Naive thymus-derived CD4-positive, alpha-beta T cell (primary cell): ENCODE measurements around the gene WSCD2. TPM values are rescaled to one million over a fixed set of nuclear protein-coding genes. Genes with fewer than 3 reads are reported as not detected.

ENCODE experiments used
- ATAC-seq: fragments of 150-1000 bp; cut with Tn5 transposase; 2 replicates; pipeline ENCODE4 v1.10.0; 2021; ENCODE audit warnings: mild to moderate bottlenecking, moderate library complexity
- CTCF ChIA-PET: fragments of 350-600 bp; sonication (Branson Sonifier 250); formaldehyde crosslinking; loops from one replicate; lab custom pipeline; 2021; ENCODE audit warnings: antibody characterized with exemption; lab: Charles Lee
- POLR2A ChIA-PET: fragments of 350-600 bp; sonication (Branson Sonifier 250); formaldehyde crosslinking; loops from one replicate; lab custom pipeline; 2021; ENCODE audit warnings: antibody characterized with exemption, inconsistent platforms; lab: Charles Lee
- DNase-seq, 9 donors: peaks; one replicate each; pipeline versions ENCODE4 v3.0.0 to v3.0.0-alpha.2; 2020 to 2022; ENCODE audit warnings: mixed read lengths in 1 of 9
- H3K27ac ChIP-seq: one replicate; pipeline ENCODE4 v1.7.0; 2013; ENCODE audit warnings: mild to moderate bottlenecking, low read depth, low read length, moderate library complexity
- H3K27me3 ChIP-seq, 2 donors: one replicate each; pipeline ENCODE4 v1.7.0; 2013; ENCODE audit warnings: low read length in 2 of 2, mild to moderate bottlenecking in 2 of 2, moderate library complexity in 2 of 2; ENCODE audit not compliant: control insufficient read depth in 2 of 2, insufficient read depth in 2 of 2
- H3K36me3 ChIP-seq, 3 experiments: 1 replicate in 2 of 3; 2 replicates in 1 of 3; pipeline ENCODE4 v1.7.0; 2013; ENCODE audit warnings: low read length in 3 of 3, mild to moderate bottlenecking in 3 of 3, moderate library complexity in 1 of 3; ENCODE audit not compliant: insufficient read depth in 3 of 3, control insufficient read depth in 2 of 3
- H3K4me1 ChIP-seq, 2 donors: one replicate each; pipeline ENCODE4 v1.7.0; 2013; ENCODE audit warnings: low read length in 2 of 2, mild to moderate bottlenecking in 2 of 2, moderate library complexity in 1 of 2; ENCODE audit not compliant: control insufficient read depth in 2 of 2, insufficient read depth in 2 of 2
- H3K4me3 ChIP-seq: 2 replicates; pipeline ENCODE4 v1.7.0; 2013; ENCODE audit warnings: mild to moderate bottlenecking, low read length
- H3K9me3 ChIP-seq, 3 experiments: 1 replicate in 2 of 3; 2 replicates in 1 of 3; pipeline ENCODE4 v1.7.0; 2013; ENCODE audit warnings: low read length in 3 of 3; ENCODE audit not compliant: control insufficient read depth in 2 of 3
- H3K27ac Mint-ChIP-seq, 9 donors: one replicate each; pipeline ENCODE4 v1.8.0; 2020 to 2022; ENCODE audit warnings: mixed read lengths in 9 of 9, mild to moderate bottlenecking in 8 of 9, moderate library complexity in 5 of 9, inconsistent platforms in 2 of 9
- H3K27me3 Mint-ChIP-seq, 5 donors: one replicate each; pipeline ENCODE4 v1.8.0; 2021 to 2022; ENCODE audit warnings: mixed read lengths in 5 of 5, mild to moderate bottlenecking in 1 of 5
- H3K36me3 Mint-ChIP-seq, 5 donors: one replicate each; pipeline ENCODE4 v1.8.0; 2020 to 2022; ENCODE audit warnings: mixed read lengths in 5 of 5, mild to moderate bottlenecking in 3 of 5, inconsistent platforms in 1 of 5
- H3K4me1 Mint-ChIP-seq, 7 donors: one replicate each; pipeline ENCODE4 v1.8.0; 2020 to 2022; ENCODE audit warnings: mixed read lengths in 7 of 7, mild to moderate bottlenecking in 3 of 7, inconsistent platforms in 1 of 7
- H3K4me3 Mint-ChIP-seq, 10 donors: one replicate each; pipeline ENCODE4 v1.8.0; 2020 to 2022; ENCODE audit warnings: mild to moderate bottlenecking in 10 of 10, mixed read lengths in 10 of 10, moderate library complexity in 6 of 10, inconsistent platforms in 2 of 10
- H3K9me3 Mint-ChIP-seq, 11 donors: one replicate each; pipeline ENCODE4 v1.8.0; 2020 to 2022; ENCODE audit warnings: mixed read lengths in 11 of 11, mild to moderate bottlenecking in 4 of 11, inconsistent platforms in 1 of 11, moderate library complexity in 1 of 11
- intact Hi-C, 2 donors: fragments of 100-400 bp; cut with micrococcal nuclease; formaldehyde crosslinking; loops; one replicate each; pipeline ENCODE4 v1.15.1; 2023
- polyA plus RNA-seq, 2 donors: library from polyadenylated mRNA; unstranded; fragments of 300-500 nt; fragmentation: Illumina TruSeq; gene quantifications; one replicate each; pipeline ENCODE4 v1.2.3, GENCODE V29; 2021
- total RNA-seq, 6 experiments: library from RNA in 5 of 6; stranded (reverse) in 5 of 6; gene quantifications; 1 replicate in 5 of 6; 2 replicates in 1 of 6; pipeline ENCODE4 v1.2.3 and lab custom pipeline; 2021 to 2026

WSCD2 gene
- total and polyA plus RNA-seq, 7 experiments from 2014 or later: not detected

GRCh38 chr12:108125073-108125472 lies 4.0 kb upstream of the WSCD2 start:
- ChIA-PET POLR2A (no interaction called here), CTCF (no interaction called here)
- H3K4me1 Mint-ChIP-seq: peaks cover 0 to 6% (median 0%) of the 10 kb centered on the region in 7 donors
- peaks cover 0 to 5% (median 0%) of the 10 kb centered on the region in 5 donors for H3K36me3 Mint-ChIP-seq
- Histone ChIP-seq H3K36me3 (no peaks in the 10 kb centered on the region), H3K4me3 (no peak overlapping the region), H3K27ac (no peak overlapping the region), H3K27me3 (peaks cover 0 to 6% of the 10 kb centered on the region in 2 donors), H3K4me1 (no peaks in the 10 kb centered on the region), H3K9me3 (no peaks in the 10 kb centered on the region)
- peaks cover 2 to 31% (median 6%) of the 10 kb centered on the region in 11 donors for H3K9me3 Mint-ChIP-seq
- H3K4me3 Mint-ChIP-seq: no peak overlapping the region
- intact Hi-C loops: no loop called here
- H3K27ac Mint-ChIP-seq: no peak overlapping the region
- peaks cover 31 to 57% (median 49%) of the 10 kb centered on the region in 5 donors for H3K27me3 Mint-ChIP-seq
- no peak for ATAC-seq
- no peak for DNase-seq

DNA sequence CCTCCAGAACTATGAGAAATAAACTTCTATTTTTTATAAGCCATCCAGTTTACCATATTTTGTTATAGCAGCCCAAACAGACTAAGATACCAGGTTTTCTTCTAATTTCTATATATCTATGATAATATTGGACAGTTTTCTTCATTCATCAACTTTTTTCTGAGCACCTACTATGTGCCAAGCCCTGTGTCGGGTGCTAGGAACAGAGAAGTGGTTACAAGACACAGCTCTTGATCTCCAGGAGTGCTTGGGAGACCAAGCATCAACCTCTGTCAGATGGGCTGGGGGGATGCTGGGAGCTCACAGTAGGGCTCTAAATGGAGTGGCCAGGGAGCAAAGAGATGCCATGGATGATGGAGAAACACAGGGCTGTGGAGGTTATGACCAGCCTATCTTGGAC lies 2.9 kb upstream of the WSCD2 start:
- H3K27me3 Mint-ChIP-seq: peaks cover 41 to 59% (median 49%) of the 10 kb centered on the region in 5 donors
- no peak for DNase-seq
- peaks cover 0 to 5% (median 0%) of the 10 kb centered on the region in 5 donors for H3K36me3 Mint-ChIP-seq
- intact Hi-C loops: no loop called here
- CTCF ChIA-PET: no interaction called here
- POLR2A ChIA-PET: no interaction called here
- Histone ChIP-seq H3K27ac (no peak overlapping the region), H3K27me3 (peaks cover 0 to 6% of the 10 kb centered on the region in 2 donors), H3K9me3 (no peaks in the 10 kb centered on the region), H3K36me3 (no peaks in the 10 kb centered on the region), H3K4me1 (no peaks in the 10 kb centered on the region), H3K4me3 (no peak overlapping the region)
- peaks cover 0 to 31% (median 4%) of the 10 kb centered on the region in 11 donors for H3K9me3 Mint-ChIP-seq
- no peak overlapping the region for H3K27ac Mint-ChIP-seq
- ATAC-seq: no peak
- peak overlapping the region in 1 of 10 donors; percentile 8 for H3K4me3 Mint-ChIP-seq
- H3K4me1 Mint-ChIP-seq: peaks cover 0 to 6% (median 0%) of the 10 kb centered on the region in 7 donors

DNA sequence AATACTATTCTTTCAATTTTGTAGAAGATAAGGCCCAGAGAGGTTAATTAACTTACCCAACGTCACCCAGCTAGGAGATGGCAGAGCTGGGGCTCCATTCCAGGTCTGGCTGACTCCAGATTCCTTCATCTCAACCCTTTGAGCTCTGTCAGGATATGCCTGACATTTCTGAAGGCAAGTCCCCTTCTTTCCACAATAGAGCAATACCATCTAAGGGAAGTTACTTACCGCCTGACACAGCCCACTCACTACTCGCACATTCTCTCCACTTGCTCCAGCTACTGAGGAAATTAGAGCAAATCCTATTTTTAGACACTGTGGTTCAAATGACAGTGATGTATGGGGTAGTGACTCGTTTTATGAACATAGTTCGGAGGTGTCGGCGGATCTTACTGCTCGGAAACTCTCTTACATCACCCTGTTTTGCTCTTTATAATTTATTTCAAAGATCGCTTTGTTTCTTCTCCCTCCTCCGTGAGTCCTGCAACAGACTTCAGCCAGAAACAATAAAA lies 2.0 kb upstream of the WSCD2 start:
- POLR2A ChIA-PET: no interaction called here

DNA sequence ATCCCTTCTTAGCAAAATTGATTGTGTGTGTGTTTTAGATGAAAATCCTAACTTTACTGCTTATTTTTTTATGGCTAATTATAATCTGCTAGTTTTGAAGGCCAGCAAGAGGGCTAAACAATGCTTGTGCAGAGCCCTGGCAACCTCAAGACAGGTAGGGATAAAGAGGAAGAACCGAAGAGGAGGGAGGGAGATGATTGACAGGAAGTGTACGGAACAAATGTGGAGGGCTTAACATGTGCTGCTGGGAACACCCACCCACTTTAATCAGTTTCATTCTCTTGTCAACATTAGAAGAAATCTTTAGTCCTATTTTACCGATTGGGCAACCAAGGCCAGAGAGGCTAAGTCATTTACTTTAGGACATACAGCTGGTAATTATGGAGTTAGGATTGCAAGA lies 1.4 kb upstream of the WSCD2 start:
- ChIA-PET CTCF (no interaction called here), POLR2A (interaction anchor here (0.8 kb wide), 1 partner anchor 327 kb away, joined by 3 read pairs; no protein-coding TSS in a partner anchor)
- H3K27ac Mint-ChIP-seq: no peak overlapping the region
- intact Hi-C loops: no loop called here
- H3K9me3 Mint-ChIP-seq: peaks cover 0 to 29% (median 3%) of the 10 kb centered on the region in 11 donors
- ATAC-seq (no peak), DNase-seq (no peak)
- Histone ChIP-seq H3K27ac (no peak overlapping the region), H3K27me3 (peaks cover 0 to 6% of the 10 kb centered on the region in 2 donors), H3K4me1 (no peaks in the 10 kb centered on the region), H3K36me3 (no peaks in the 10 kb centered on the region), H3K4me3 (no peak overlapping the region), H3K9me3 (no peaks in the 10 kb centered on the region)
- H3K36me3 Mint-ChIP-seq: peaks cover 0 to 5% (median 0%) of the 10 kb centered on the region in 5 donors
- H3K27me3 Mint-ChIP-seq: peaks cover 54 to 72% (median 59%) of the 10 kb centered on the region in 5 donors
- H3K4me1 Mint-ChIP-seq: peaks cover 0 to 6% (median 0%) of the 10 kb centered on the region in 7 donors
- no peak overlapping the region for H3K4me3 Mint-ChIP-seq

More for the DNA sequence above, 2.0 kb upstream of the WSCD2 start:
- DNase-seq (no peak), ATAC-seq (no peak)
- Histone ChIP-seq H3K9me3 (no peaks in the 10 kb centered on the region), H3K36me3 (no peaks in the 10 kb centered on the region), H3K27ac (no peak overlapping the region), H3K4me3 (no peak overlapping the region), H3K4me1 (no peaks in the 10 kb centered on the region), H3K27me3 (peaks cover 0 to 6% of the 10 kb centered on the region in 2 donors)
- H3K9me3 Mint-ChIP-seq: peaks cover 0 to 31% (median 4%) of the 10 kb centered on the region in 11 donors
- no peak overlapping the region for H3K4me3 Mint-ChIP-seq
- H3K27me3 Mint-ChIP-seq: peaks cover 50 to 67% (median 55%) of the 10 kb centered on the region in 5 donors
- CTCF ChIA-PET: no interaction called here
- intact Hi-C loops: no loop called here
- H3K27ac Mint-ChIP-seq: no peak overlapping the region
- peaks cover 0 to 5% (median 0%) of the 10 kb centered on the region in 5 donors for H3K36me3 Mint-ChIP-seq
- peaks cover 0 to 6% (median 0%) of the 10 kb centered on the region in 7 donors for H3K4me1 Mint-ChIP-seq

GRCh38 chr12:108128221-108129016 lies 669 bp upstream of the WSCD2 start:
- ChIA-PET CTCF (no interaction called here), POLR2A (interaction anchor here (0.8 kb wide), 1 partner anchor 326 kb away, joined by 3 read pairs; no protein-coding TSS in a partner anchor)
- H3K27ac ChIP-seq: no peak overlapping the region
- Mint-ChIP-seq H3K9me3 (peaks cover 0 to 23% (median 0%) of the 10 kb centered on the region in 11 donors), H3K4me1 (peaks cover 0 to 6% (median 0%) of the 10 kb centered on the region in 7 donors), H3K27me3 (peaks cover 59 to 74% (median 64%) of the 10 kb centered on the region in 5 donors), H3K36me3 (peaks cover 0 to 5% (median 0%) of the 10 kb centered on the region in 5 donors), H3K27ac (no peak overlapping the region), H3K4me3 (peak overlapping the region in 5 of 10 donors; percentile 30 to 66 (median 52))
- H3K27me3 ChIP-seq: peaks cover 0 to 6% of the 10 kb centered on the region in 2 donors
- intact Hi-C loops: no loop called here
- H3K4me1 ChIP-seq: no peaks in the 10 kb centered on the region
- ATAC-seq (no peak), DNase-seq (no peak)
- H3K36me3 ChIP-seq: no peaks in the 10 kb centered on the region
- no peak overlapping the region for H3K4me3 ChIP-seq
- no peaks in the 10 kb centered on the region for H3K9me3 ChIP-seq

GRCh38 chr12:108131035-108131434 lies 1.9 kb downstream of the WSCD2 start:
- Mint-ChIP-seq H3K4me1 (peaks cover 0 to 6% (median 0%) of the 10 kb centered on the region in 7 donors), H3K36me3 (peaks cover 0 to 5% (median 0%) of the 10 kb centered on the region in 5 donors), H3K27me3 (peaks cover 59 to 76% (median 62%) of the 10 kb centered on the region in 5 donors), H3K9me3 (peaks cover 0 to 13% (median 0%) of the 10 kb centered on the region in 11 donors), H3K4me3 (no peak overlapping the region), H3K27ac (no peak overlapping the region)
- Histone ChIP-seq H3K4me3 (no peak overlapping the region), H3K27ac (no peak overlapping the region), H3K4me1 (no peaks in the 10 kb centered on the region), H3K27me3 (peaks cover 0 to 6% of the 10 kb centered on the region in 2 donors), H3K36me3 (no peaks in the 10 kb centered on the region), H3K9me3 (no peaks in the 10 kb centered on the region)
- ATAC-seq (no peak), DNase-seq (no peak)
- POLR2A ChIA-PET: no interaction called here
- CTCF ChIA-PET: no interaction called here
- intact Hi-C loops: no loop called here
